Stimulated activated CD4-positive, alpha-beta T cell treated with anti-CD3 and anti-CD28 coated beads, Interleukin-1b, Interleukin-23, amount 100 ng/mL, for 48 hours (primary cell): ENCODE results near the gene RTF1.
"Not testable (repeated sequence)": the region's sequence is repeated elsewhere in the genome, so short reads cannot be mapped to it uniquely, and the experiment has no call there.

Experiments
- DNase-seq: peaks from one replicate; pipeline ENCODE4 v3.0.0-alpha.2; 2020

RTF1 gene

GRCh38 chr15:41438206-41438605, 21.3 kb downstream of the RTF1 start:
- DNase-seq, result no peak

- DNase-seq, result not testable (repeated sequence)
These were observed 21.9 kb downstream of the RTF1 start for GRCh38 chr15:41438745-41439144.

- no peak for DNase-seq
These were observed 26.4 kb downstream of the RTF1 start for GRCh38 chr15:41443275-41443674.

DNA sequence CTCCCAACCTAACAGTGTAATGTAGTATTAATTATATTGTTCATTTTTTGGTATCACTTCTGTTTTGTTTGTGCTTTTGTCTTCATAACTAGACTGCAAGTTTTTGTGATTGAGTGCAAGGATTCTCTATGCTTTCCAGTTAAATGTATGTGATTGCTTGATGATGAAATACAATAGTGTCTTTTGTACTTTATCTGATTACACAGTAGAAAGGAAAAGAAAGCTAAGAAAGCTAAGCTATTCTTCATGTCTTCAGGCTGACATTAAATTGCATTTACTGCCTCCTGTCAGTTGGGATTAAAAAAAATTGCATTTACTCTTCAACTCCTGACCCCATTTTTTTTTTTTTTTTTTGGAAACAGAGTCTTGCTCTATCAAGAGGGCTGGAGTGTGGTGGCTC, 28.5 kb downstream of the RTF1 start:
- no peak for DNase-seq

DNA sequence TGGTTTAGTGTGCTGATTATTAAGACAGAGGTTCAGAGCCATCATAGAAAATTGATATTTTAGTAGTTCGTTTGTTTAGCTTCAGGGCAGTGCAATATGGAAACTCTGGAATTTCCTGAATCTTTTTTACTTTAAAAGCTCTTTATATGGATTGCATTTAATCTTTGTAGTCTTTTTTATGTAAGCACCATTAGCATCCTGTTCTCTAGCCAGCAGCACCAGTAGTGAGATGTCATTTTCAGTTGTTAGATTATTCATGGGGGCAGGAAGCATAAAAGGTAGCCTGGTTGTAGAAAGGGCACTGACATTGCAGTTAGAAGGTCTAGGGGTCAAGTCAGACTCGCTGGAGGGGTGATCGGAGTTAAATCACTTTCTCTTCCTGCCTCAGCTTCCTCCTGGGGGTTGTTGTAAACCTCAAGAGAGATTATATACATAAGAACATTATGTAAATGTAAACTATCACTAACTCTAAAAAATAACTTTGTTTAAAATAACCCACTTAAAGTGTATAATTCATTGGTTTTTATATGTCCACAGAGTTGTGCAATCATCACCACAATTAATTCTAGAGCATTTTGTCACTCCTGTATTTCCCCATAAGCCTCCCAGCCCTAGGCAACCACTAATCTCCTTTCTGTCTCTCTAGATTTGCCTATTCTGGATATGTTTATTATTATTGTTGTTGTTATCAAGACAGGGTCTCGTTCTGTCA, 45.3 kb downstream of the RTF1 start:
- DNase-seq, result no peak

DNA sequence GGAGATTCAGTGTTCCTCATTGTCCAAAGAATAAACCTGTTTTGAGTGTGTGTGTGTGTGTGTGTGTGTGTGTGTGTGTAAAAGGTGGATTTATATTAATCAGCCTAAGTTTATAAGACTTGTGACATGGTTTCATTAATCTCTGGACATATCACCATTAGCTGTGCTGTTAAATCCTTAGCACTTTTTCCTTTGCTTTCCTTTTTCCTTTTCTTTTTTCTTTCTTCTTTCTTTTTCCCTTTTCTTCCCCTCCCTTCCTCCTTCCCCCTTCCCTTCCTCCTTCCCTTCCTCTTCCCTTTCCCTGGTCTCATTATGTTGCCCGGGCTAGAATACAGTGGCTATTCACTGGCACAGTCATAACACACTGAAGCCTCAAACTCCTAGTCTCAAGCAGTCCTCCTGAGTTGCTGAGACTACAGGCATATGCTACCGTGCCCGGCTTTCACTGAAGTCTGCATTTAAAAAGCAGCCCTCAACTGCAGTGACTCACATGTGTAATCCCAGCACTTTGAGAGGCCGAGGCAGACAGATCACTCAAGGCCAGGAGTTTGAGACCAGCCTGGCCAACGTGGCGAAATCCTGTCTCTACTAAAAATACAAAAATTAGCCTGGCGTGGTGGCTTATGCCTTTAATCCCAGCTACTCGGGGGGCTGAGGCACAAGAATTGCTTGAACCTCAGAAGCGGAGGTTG, 48.1 kb downstream of the RTF1 start:
- DNase-seq, result no peak

DNA sequence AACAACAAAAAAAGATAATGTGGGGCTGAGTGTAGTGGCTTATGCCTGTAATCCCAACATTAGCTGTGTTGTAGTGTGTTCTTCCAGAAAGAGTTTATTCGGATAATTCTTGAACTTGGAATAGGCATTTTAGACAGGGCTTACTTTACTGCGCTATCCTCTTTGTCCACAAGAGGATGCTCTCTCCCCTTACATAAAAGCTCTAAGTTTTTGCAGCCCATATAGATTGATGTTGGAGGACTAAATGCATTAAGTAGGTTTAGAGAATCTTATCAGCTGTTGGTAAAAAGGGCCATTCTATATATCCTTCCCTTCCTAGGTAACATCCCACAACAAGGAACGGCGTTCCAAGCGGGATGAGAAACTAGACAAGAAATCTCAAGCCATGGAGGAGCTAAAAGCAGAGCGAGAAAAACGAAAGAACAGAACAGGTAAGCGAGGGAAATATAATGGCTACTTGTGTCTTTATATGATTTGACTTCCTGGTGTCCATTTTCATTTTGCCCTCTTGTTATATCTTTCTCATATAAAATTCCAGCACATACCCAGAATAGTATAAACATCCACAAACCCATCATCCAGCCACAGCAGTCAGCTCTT, 49.0 kb downstream of the RTF1 start:
- no peak for DNase-seq

DNA sequence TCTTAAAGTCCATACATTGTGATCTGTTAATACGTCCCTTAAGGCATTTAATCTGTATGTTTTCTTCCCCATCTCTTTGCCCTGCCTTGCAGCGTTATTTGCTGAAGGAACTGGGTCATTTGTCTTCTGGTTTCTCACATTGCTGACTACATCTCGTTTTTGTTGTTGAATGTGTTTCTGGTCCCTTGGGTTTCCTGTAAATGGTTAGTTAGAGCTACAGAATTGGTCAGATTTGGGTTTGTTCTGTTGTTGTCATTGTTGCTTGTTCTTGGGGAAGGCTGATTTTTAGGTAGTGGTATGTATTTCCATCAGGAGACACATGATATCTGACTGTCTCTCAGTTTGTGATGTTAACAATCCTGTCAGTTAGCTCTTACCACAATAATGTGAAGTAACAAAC, 49.8 kb downstream of the RTF1 start:
- DNase-seq, result no peak

DNA sequence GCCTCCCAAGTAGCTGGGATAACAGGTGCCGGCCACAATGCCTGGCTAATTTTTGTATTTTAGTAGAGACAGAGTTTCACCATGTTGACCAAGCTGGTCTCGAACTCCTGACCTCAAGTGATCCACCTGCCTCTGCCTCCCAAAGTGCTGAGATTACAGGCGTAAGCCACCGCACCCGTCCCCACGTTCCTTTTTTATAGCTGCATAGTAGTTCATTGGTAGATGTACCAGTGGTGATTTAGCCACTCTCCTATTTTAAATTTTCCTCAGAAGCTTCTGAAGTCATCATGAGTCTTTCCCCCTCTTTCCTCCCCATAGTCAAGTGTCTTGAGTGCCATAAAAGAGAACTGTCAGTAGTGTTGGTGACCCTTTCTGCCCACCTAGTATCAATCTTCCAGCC, 52.7 kb downstream of the RTF1 start:
- DNase-seq, result not testable (repeated sequence)

- no peak for DNase-seq
These were observed 56.5 kb downstream of the RTF1 start for GRCh38 chr15:41473418-41473817.

- DNase-seq, result no peak
These were observed 57.5 kb downstream of the RTF1 start for GRCh38 chr15:41474436-41474835.

- DNase-seq, result no peak
These were observed 58.0 kb downstream of the RTF1 start for GRCh38 chr15:41474941-41475340.

- DNase-seq, result no peak
These were observed 59.6 kb downstream of the RTF1 start for GRCh38 chr15:41476416-41477048.

DNA sequence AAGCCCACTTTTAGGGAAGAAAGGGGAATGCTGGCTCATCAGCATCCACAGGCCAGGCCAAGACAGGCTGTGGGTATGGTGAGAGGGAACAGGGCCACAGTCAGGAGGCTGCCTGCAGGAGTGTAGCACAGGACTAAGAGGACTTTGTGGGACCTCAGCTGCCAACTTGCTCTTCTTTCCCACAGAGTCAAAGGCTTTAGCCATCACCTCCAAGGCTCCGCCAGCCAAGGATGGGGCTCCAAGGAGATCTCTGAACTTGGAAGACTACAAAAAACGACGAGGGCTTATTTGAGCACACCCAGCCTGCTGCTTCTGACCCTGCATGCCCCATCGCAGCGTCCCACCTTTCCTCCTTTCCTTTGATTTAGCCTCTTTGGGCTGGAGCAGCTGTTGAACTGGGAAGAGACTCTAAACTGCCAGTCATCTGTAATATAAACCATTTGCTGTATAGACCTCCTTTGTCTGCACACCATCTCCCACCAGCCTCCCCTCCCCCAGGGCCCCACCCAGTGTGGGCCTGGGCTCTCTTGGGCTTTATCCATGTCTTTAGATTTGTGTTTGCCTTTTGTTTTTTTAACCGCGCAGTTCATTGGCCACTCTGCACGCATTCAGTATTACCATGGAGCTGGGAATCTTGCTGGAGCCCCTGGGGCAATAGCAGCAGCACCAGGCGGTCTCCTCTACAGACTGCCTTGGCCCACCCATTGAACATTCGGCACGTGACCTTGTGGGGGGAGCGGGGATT, 63.7 kb downstream of the RTF1 start:
- no peak for DNase-seq

DNA sequence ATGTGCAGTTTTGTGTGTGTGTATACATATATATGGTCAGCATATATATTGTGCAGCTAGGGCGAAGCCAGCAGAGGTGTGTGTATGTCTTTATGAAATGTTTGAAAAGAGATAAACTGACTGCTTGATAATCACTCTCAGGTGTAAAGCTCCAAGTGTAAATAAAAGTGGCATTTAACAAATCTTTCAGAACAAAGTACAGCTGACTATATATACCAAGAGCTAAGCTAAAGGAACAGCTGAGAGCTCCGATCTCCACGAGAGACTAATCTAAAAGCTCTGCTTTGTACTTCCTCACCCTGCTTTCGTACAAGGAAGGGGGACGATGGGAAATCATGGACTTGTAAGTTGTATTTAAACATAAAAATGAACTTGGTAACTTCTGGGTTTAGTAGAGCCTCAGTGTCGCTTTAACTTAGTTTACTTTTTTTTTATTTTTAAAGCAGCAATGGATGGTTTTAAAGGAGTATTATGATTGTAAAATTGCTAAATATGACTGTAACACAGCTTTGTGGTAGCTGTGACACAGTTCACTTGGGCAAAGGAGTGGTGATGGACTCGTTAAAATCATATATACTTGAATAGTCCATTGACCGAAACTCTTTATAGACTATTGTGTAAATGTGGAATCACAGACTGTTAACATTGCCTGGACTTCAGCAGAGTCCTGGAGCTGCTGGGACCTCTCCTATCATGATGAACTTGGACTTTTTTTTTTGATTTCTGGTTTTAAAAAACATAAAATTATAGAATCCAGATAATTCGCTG, 65.4 kb downstream of the RTF1 start:
- DNase-seq, result no peak

- DNase-seq, result no peak
These were observed 66.2 kb downstream of the RTF1 start for GRCh38 chr15:41483115-41483514.

DNA sequence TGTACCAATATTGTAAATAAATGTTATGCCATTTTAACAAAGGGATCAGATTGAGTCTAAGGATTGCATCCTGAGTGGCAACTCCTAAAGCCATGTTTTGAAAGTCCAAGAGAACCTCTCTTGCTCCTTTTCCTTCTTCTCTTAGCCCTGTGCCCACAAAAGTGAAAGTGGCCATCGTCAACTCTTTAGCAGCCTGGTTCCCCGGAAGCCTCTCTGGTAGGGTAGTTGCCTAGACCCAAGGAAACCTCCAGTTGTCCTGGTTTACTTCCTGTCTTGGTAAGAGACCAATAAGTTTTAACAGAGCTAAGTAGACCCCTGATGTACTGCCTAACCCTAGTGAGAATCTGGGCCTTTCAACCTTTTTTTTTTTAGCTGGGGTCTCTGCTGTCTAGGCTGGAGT, 66.6 kb downstream of the RTF1 start:
- DNase-seq, result no peak

GRCh38 chr15:41484937-41485625, 68.2 kb downstream of the RTF1 start:
- DNase-seq, result no peak

GRCh38 chr15:41486286-41486685, 69.4 kb downstream of the RTF1 start:
- DNase-seq, result no peak

- DNase-seq, result no peak
These were observed 70.5 kb downstream of the RTF1 start for GRCh38 chr15:41487381-41487780.

- DNase-seq, result peak; percentile 47
These were observed 70.9 kb downstream of the RTF1 start for GRCh38 chr15:41487802-41488201.

- DNase-seq, result no peak
These were observed 72.7 kb downstream of the RTF1 start for GRCh38 chr15:41489641-41490040.
